Adrenal gland (tissue), 5 donors: ENCODE results near the gene SYNDIG1.

ENCODE experiments used
- POLR2A ChIP-seq, 2 donors: fragments of 450-650 bp; IDR thresholded peaks; one replicate each; pipeline ENCODE4 v1.6.1; 2017; ENCODE audit warnings: antibody characterized with exemption in 2 of 2, mild to moderate bottlenecking in 2 of 2, moderate library complexity in 1 of 2
- TF ChIP-seq, protein P1 (sequence below), 6 experiments: fragments of 450-650 bp in 4 of 6; fragments of 200-600 bp in 2 of 6; sonication (generic) in 1 of 6; IDR thresholded peaks; 1 replicate in 5 of 6; 2 replicates in 1 of 6; pipeline versions ENCODE4 v1.5.1 to v1.8.0; 2016 to 2021; ENCODE audit warnings: antibody characterized with exemption in 6 of 6, mild to moderate bottlenecking in 2 of 6, moderate library complexity in 1 of 6
- donor health status: DM: no; HTN: no; CAD: no.

DNA sequence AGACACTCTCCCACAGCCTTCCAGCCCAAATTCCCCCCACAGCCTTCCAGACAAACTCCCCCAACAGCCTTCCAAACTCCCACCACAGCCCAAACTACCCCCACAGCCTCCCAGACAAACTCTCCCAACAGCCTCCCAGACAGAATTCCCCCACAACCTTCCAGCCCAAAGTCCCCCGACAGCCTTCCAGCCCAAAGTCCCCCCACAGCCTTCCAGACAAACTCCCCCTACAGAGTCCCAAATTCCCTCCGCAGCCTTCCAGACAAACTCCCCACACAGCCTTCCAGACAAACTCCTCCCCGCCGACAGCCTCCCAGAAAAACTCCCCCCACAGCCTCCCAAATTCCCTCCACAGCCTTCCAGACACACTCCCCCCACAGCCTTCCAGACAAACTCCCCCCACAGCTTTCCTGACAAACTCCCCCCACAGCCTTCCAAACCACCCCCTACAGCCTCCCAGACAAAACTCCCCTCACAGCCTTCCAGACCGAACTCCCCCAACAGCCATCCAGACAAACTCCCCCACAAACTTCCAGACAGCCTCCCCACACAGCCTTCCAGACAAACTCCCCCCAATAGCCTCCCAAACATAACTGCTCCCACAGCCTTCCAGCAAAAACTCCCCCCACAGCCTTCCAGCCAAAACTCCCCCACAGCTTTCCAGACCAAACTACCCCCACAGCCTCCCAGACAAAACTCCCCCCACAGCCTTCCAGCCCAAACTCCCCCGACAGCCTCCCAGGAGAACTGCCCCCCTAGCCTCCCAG, 38.0 kb upstream of the SYNDIG1 start:
- TF ChIP-seq, protein P1, sequence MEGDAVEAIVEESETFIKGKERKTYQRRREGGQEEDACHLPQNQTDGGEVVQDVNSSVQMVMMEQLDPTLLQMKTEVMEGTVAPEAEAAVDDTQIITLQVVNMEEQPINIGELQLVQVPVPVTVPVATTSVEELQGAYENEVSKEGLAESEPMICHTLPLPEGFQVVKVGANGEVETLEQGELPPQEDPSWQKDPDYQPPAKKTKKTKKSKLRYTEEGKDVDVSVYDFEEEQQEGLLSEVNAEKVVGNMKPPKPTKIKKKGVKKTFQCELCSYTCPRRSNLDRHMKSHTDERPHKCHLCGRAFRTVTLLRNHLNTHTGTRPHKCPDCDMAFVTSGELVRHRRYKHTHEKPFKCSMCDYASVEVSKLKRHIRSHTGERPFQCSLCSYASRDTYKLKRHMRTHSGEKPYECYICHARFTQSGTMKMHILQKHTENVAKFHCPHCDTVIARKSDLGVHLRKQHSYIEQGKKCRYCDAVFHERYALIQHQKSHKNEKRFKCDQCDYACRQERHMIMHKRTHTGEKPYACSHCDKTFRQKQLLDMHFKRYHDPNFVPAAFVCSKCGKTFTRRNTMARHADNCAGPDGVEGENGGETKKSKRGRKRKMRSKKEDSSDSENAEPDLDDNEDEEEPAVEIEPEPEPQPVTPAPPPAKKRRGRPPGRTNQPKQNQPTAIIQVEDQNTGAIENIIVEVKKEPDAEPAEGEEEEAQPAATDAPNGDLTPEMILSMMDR (IDR thresholded peaks at IDR 0.05): no peak
- TF ChIP-seq POLR2A (IDR thresholded peaks at IDR 0.05): no peak
